Activated T-helper 1 cell treated with anti-CD3 and anti-CD28 coated beads, Interleukin-12 subunit alpha, Interleukin-12 subunit beta, Interleukin-2, Interleukin-4 antibody, amounts not matched to agents 30 ng/mL and 10 ng/mL and 1 ng/mL, durations not matched to agents 14 hours and 24 hours and 36 hours (primary cell): ENCODE measurements around the gene POLD2. TPM values are rescaled to one million over a fixed set of nuclear protein-coding genes. Genes with fewer than 3 reads are reported as not detected.

Experiments
- DNase-seq: peaks from one replicate; pipeline ENCODE4 v3.0.0; 2021; ENCODE audit warnings: low spot score
- H3K27ac Mint-ChIP-seq: one replicate; pipeline ENCODE4 v1.8.0; 2021; ENCODE audit warnings: mild to moderate bottlenecking, mixed read lengths
- H3K27me3 Mint-ChIP-seq: one replicate; pipeline ENCODE4 v1.8.0; 2022; ENCODE audit warnings: mild to moderate bottlenecking, moderate library complexity, mixed read lengths; ENCODE audit not compliant: insufficient read depth
- H3K36me3 Mint-ChIP-seq: one replicate; pipeline ENCODE4 v1.8.0; 2021; ENCODE audit warnings: low read depth, mixed read lengths
- H3K4me1 Mint-ChIP-seq: one replicate; pipeline ENCODE4 v1.8.0; 2021; ENCODE audit warnings: low read depth, mixed read lengths
- H3K4me3 Mint-ChIP-seq: one replicate; pipeline ENCODE4 v1.8.0; 2021; ENCODE audit warnings: mild to moderate bottlenecking, moderate library complexity, mixed read lengths
- H3K9me3 Mint-ChIP-seq: one replicate; pipeline ENCODE4 v1.8.0; 2021; ENCODE audit warnings: mixed read lengths
- intact Hi-C: fragments of 100-400 bp; cut with micrococcal nuclease; formaldehyde crosslinking; loops from one replicate; pipeline ENCODE4 v1.15.1; 2024
- total RNA-seq: library from RNA; stranded (reverse); gene quantifications from 2 replicates; pipeline ENCODE4 v1.2.3, GENCODE V29; 2022

The POLD2 gene
- total RNA-seq, 1 donor from 2014 or later = 234 TPM

DNA sequence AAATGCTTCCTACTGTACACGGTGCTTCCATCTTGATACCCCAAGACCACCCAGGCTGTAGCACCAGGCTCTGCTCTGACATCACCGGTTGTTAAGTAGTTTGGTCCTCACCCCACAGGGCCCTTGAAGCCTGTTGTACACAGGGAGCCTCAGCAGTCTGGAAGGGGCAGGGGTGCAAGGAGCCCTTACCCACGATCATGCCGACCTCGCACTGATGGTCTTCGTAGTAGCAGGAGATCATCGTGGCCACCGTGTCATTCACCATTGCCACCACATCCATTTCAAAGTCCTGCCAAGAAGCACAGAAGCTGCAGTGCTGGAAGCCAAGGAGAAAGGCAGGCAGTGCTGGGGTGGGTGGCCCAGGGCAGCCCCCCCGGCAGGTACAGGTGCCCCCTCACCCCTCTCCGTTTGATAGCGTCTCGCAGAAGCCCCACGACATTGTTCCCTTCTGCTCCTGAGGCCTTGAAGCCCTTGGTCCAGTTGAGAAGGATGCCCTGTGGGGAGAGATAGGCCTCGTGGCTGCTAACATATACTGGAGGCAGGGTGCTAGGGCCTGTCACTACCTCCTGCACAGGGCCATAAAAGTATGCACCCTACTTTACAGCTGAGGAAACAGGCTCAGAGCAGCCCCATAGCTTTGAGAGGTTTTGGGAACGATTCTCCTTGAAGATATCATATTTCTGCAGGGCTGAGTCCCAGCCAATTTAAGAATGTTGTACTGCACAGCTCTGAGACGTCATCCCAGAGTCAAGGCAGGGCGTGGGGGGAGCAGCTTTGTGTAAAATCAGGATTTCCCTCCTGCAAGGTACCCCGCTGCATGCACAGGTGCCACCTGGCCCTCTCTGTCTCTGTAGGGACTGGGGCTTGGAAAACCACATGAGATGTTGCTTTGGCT is 26.5 kb upstream of the POLD2 start:
- H3K27me3 Mint-ChIP-seq = peaks cover 6% of the 10 kb centered on the region
- intact Hi-C loops = loop anchor here (5.0 kb wide), 1 partner anchor 107 kb away; no protein-coding TSS in a partner anchor
- no peak overlapping the region for H3K27ac Mint-ChIP-seq
- H3K36me3 Mint-ChIP-seq = no peaks in the 10 kb centered on the region
- H3K4me3 Mint-ChIP-seq = no peak overlapping the region
- no peak for DNase-seq
- H3K4me1 Mint-ChIP-seq = peaks cover 6% of the 10 kb centered on the region
- H3K9me3 Mint-ChIP-seq = no peaks in the 10 kb centered on the region

DNA sequence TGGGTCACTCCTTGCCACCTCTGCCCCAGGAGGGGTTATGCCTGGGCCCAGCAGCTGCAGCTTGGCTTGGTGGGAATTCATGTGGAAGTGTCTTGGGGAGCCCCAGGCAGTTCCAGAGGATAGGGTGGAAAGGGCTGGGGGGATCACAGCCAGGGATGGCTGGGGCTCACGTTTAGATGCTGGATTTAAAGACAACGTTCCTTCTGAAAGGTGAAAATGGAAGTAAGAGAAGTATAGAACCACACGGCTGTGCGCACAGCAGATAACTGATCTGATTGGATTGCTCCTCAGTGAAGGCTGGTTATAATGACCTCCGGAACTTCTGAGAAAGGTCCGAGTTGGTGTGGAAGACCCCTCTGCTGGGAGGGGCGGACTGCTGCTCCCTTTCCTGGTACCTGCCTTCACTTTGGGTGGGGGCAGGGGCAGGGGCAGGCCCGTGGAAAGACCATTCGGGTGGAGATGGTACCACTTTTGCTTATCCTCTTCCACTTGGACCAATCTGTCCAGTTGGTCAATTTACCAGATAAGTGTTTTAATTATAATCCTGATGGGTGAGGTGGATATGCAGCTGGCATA is 25.7 kb upstream of the POLD2 start:
- H3K27ac Mint-ChIP-seq = no peak overlapping the region
- intact Hi-C loops = loop anchor here (5.0 kb wide), 1 partner anchor 108 kb away; no protein-coding TSS in a partner anchor
- H3K36me3 Mint-ChIP-seq = no peaks in the 10 kb centered on the region
- no peaks in the 10 kb centered on the region for H3K9me3 Mint-ChIP-seq
- H3K4me3 Mint-ChIP-seq = no peak overlapping the region
- no peak for DNase-seq
- H3K27me3 Mint-ChIP-seq = peaks cover 6% of the 10 kb centered on the region
- peaks cover 6% of the 10 kb centered on the region for H3K4me1 Mint-ChIP-seq

- peaks cover 6% of the 10 kb centered on the region for H3K27me3 Mint-ChIP-seq
- H3K27ac Mint-ChIP-seq = no peak overlapping the region
- no peaks in the 10 kb centered on the region for H3K36me3 Mint-ChIP-seq
- no peaks in the 10 kb centered on the region for H3K9me3 Mint-ChIP-seq
- no peak for DNase-seq
- H3K4me3 Mint-ChIP-seq = no peak overlapping the region
- intact Hi-C loops = loop anchor here (5.0 kb wide), 1 partner anchor 109 kb away; no protein-coding TSS in a partner anchor
- H3K4me1 Mint-ChIP-seq = peaks cover 6% of the 10 kb centered on the region
Measured at GRCh38 chr7:44148166-44148565, 24.8 kb upstream of the POLD2 start.

- Mint-ChIP-seq H3K9me3 (no peaks in the 10 kb centered on the region), H3K4me3 (no peak overlapping the region)
- intact Hi-C loops = loop anchor here (5.0 kb wide), 1 partner anchor 110 kb away; no protein-coding TSS in a partner anchor
Measured at GRCh38 chr7:44147026-44147991, 24.0 kb upstream of the POLD2 start.

DNA sequence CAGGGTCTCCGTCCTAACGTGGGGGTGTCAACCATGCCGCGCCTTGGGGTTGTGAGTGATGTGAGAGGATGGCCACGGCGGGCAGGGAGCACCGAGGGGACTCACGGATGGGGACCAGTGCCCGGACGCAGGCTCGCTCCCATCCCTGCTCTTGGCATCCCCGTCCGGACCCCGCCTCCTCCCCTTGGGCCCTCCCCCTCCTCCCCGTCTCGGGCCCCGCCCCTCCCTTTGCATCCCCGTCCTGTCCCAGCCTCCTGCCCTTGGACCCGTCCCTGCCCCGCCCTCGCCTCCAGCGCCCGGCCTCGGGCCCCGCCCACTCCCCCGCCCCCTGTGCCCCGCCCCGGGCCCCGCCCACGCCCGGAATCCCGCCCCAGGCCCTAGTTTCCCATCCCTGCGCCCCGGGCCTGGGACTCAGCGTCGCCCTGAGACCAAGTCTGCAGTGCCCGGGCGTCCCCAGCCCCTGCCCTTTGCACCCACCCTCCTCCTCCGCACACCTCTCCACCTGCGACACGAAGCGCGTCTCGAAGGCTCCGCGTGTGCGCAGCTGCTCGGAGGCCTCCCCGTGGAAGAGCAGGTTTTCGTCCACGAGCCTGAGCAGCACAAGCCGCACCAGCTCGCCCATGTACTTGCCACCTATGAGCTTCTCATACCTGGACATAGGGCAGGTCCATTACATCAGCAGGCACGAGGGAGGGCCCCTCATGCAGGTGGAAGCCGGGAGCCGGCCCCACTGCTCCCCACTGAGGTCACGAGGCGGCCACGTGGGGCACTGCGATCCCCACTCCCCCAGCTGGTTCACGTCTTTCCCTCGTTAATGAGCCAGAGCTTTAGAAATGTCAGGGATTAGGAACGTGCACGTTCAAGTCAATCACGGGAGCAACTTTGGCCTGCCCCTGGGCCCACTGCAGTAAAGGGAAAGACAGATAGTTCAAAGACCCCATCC is 22.9 kb upstream of the POLD2 start:
- peaks cover 6% of the 10 kb centered on the region for H3K4me1 Mint-ChIP-seq
- H3K36me3 Mint-ChIP-seq = no peaks in the 10 kb centered on the region
- H3K27me3 Mint-ChIP-seq = peaks cover 6% of the 10 kb centered on the region
- DNase-seq = peak; percentile 70
- H3K9me3 Mint-ChIP-seq = no peaks in the 10 kb centered on the region
- H3K4me3 Mint-ChIP-seq = peak overlapping the region; percentile 80
- intact Hi-C loops = loop anchor here (1.0 to 5.0 kb wide), 4 partner anchors 23 to 111 kb away; partner anchors contain the start of genes POLD2, POLM and YKT6
- no peak overlapping the region for H3K27ac Mint-ChIP-seq

More at GRCh38 chr7:44147026-44147991, 24.0 kb upstream of the POLD2 start:
- no peak for DNase-seq
- Mint-ChIP-seq H3K27me3 (peaks cover 6% of the 10 kb centered on the region), H3K27ac (no peak overlapping the region), H3K4me1 (peaks cover 6% of the 10 kb centered on the region), H3K36me3 (no peaks in the 10 kb centered on the region)

DNA sequence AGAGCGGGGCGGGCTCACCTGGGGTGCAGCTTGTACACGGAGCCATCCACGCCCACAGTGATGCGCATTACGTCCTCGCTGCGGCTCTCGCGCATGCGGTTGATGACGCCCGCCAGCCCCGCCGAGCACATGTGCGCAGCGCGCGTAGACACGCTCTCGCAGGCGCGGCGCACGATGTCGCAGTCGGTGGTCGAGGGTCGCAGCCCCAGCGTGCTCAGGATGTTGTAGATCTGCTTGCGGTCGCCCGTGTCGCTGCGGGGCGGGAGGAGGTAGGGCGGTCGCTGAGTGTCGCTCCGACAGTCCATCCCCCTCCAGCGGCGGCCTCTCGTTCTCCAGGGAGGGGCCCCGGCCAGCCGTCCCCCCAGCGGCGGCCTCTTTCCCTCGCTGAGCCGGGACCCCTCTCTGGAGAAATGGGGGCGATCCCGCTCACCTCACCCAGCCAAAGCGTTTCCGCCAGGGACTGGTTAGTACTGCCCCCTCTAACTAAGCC is 22.2 kb upstream of the POLD2 start:
- intact Hi-C loops = loop anchor here (5.0 kb wide), 1 partner anchor 112 kb away; no protein-coding TSS in a partner anchor
- Mint-ChIP-seq H3K4me1 (peaks cover 6% of the 10 kb centered on the region), H3K4me3 (peak overlapping the region; percentile 80), H3K27me3 (peaks cover 8% of the 10 kb centered on the region), H3K9me3 (no peaks in the 10 kb centered on the region), H3K27ac (peak overlapping the region; percentile 82), H3K36me3 (no peaks in the 10 kb centered on the region)
- DNase-seq = peak; percentile 41

- Mint-ChIP-seq H3K27me3 (peaks cover 8% of the 10 kb centered on the region), H3K36me3 (no peaks in the 10 kb centered on the region), H3K9me3 (no peaks in the 10 kb centered on the region), H3K4me3 (peak overlapping the region; percentile 80), H3K4me1 (peaks cover 6% of the 10 kb centered on the region), H3K27ac (peak overlapping the region; percentile 82)
- intact Hi-C loops = loop anchor here (5.0 kb wide), 1 partner anchor 112 kb away; no protein-coding TSS in a partner anchor
- no peak for DNase-seq
Measured at GRCh38 chr7:44144968-44145478, 21.7 kb upstream of the POLD2 start.

- Mint-ChIP-seq H3K36me3 (no peaks in the 10 kb centered on the region), H3K27ac (no peak overlapping the region), H3K4me3 (no peak overlapping the region), H3K4me1 (peaks cover 6% of the 10 kb centered on the region), H3K27me3 (peaks cover 8% of the 10 kb centered on the region), H3K9me3 (no peaks in the 10 kb centered on the region)
- no peak for DNase-seq
- intact Hi-C loops = no loop called here
Measured at GRCh38 chr7:44144426-44144967, 21.1 kb upstream of the POLD2 start.

GRCh38 chr7:44143646-44144250 is 20.4 kb upstream of the POLD2 start:
- no peak for DNase-seq
- H3K27me3 Mint-ChIP-seq = peaks cover 8% of the 10 kb centered on the region
- no peaks in the 10 kb centered on the region for H3K9me3 Mint-ChIP-seq

DNA sequence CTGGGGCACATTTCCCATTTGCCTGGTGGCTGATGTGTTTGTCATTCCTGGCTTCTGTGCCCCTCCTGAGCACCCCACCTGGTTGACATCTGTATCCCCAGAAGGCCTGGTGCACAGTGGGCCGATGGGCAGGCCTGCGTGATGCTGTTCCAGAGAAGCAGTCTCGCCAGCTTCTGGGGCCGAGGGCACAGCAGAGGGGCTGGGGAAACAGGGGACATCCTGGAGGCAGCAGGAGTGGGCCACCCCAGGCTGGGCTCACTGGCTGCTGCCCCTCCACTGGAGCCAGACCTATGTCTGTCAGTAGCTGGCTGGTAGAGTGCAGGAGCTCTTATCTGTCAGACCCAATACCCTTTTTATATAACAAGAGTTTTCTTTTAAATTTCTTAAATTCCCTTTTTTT is 18.7 kb upstream of the POLD2 start:
- no peak for DNase-seq
- no peak overlapping the region for H3K4me3 Mint-ChIP-seq
- H3K27ac Mint-ChIP-seq = no peak overlapping the region
- intact Hi-C loops = no loop called here
- H3K9me3 Mint-ChIP-seq = no peaks in the 10 kb centered on the region
- no peaks in the 10 kb centered on the region for H3K36me3 Mint-ChIP-seq
- peaks cover 8% of the 10 kb centered on the region for H3K27me3 Mint-ChIP-seq
- peaks cover 6% of the 10 kb centered on the region for H3K4me1 Mint-ChIP-seq

More at GRCh38 chr7:44143646-44144250, 20.4 kb upstream of the POLD2 start:
- Mint-ChIP-seq H3K36me3 (no peaks in the 10 kb centered on the region), H3K4me1 (peaks cover 6% of the 10 kb centered on the region), H3K4me3 (no peak overlapping the region), H3K27ac (no peak overlapping the region)
- intact Hi-C loops = no loop called here
